Measurements from ENCODE around the gene TXNDC9.
"Not testable (repeated sequence)": the region's sequence is repeated elsewhere in the genome, so short reads cannot be mapped to it uniquely, and the experiment has no call there.

TXNDC9 gene

GRCh38 chr2:99335911-99336803 lies at the start of gene TXNDC9:
Gene TXNDC9, minus strand, starts transcription at chr2:99336333. Its CDS starts 3,123 bp downstream, at chr2:99333210.
- peak; percentile 96 for DNase-seq

GRCh38 chr2:99382143-99382542 lies 46.0 kb upstream of the TXNDC9 start:
- no peak for DNase-seq

DNA sequence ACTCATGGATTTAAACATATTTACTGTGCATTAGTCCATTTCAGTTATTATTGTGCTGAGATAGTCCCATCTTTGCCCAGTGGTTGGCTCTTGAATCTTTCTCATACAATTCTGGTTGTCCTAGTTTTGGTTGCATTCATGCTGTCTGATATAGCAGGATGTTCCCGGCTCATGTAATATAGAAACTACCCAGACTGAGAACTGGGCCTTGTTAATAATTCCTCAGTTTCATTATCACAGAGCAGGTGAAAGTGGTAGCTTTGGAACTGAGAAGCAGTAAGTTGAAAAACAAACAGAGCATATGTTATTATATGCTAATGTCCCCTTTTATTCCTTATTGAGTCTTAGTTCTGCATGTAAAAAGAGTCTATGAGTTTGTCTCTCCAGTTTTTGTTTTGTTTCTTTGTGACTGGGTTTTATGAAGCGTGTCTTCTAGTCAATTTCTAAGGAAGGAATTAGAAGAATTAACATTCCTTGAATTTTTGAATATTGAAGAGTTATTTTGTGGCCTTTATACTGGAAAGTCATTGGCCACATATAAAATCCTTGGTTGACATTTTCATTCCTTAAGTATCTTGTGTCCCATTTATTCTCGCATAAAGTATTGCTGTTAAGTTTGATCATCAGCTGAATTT lies 44.4 kb upstream of the TXNDC9 start:
- DNase-seq = no peak

DNA sequence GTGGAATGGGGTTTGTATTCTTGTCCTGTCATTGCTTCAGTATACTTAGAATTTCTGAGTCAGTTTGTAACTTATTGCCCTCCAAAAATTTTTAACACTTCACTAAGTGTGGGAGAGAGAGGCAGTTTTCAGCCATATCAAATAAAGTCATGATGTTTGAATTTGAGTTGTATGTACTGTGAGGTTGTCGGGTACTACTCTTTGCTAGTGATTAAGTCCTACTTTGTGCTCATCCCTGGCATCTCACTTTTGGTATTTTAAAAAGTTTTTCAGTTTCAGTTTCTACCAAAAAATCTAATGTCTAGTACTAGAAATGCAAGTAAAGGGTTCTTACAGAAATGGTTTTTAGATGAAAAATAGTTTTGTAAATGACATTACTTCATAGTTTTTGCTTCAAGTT lies 41.7 kb upstream of the TXNDC9 start:
- DNase-seq = no peak

DNA sequence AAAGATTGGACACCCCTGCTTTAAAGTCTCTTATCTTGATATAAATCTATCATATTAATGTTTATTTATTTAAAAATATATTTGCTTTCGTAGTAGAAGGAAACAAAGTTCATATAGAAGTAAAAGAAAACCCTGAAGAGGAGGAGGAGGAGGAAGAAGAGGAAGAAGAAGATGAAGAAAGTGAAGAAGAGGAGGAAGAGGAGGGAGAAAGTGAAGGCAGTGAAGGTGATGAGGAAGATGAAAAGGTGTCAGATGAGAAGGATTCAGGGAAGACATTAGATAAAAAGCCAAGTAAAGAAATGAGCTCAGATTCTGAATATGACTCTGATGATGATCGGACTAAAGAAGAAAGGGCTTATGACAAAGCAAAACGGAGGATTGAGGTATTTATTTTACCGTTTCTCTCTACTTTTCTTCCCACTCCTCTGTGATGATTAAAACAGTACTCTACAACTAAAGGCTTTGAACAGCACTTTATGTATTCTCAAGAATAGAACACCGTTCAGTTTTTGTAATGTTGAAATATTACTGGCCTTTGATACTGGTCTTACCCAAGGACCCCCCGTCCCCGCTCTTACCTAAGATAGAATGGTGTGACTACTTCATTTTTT lies 40.2 kb upstream of the TXNDC9 start:
- no peak for DNase-seq

- no peak for DNase-seq
Observed at GRCh38 chr2:99374747-99375146, 38.6 kb upstream of the TXNDC9 start.

DNA sequence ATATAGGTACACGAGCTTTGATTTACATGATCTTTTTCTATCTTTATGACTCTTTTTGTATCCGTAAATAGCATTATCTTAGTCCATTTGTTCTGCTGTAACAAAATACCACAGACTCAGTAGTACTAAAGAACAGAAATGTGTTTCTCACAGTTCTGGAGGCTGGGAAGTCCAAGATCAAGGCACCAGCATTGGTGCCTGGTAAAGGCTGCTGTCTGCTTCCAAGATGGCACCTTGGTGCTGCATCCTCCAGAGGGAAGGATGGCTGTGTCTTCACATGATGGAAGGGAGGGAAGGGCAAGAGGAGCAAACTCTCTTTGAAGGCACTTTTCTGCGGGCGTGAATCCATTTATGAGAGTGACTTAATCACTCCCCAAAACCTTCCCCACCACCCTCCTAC lies 37.0 kb upstream of the TXNDC9 start:
- DNase-seq = no peak

- not testable (repeated sequence) for DNase-seq
Observed at GRCh38 chr2:99368854-99369253, 32.7 kb upstream of the TXNDC9 start.

DNA sequence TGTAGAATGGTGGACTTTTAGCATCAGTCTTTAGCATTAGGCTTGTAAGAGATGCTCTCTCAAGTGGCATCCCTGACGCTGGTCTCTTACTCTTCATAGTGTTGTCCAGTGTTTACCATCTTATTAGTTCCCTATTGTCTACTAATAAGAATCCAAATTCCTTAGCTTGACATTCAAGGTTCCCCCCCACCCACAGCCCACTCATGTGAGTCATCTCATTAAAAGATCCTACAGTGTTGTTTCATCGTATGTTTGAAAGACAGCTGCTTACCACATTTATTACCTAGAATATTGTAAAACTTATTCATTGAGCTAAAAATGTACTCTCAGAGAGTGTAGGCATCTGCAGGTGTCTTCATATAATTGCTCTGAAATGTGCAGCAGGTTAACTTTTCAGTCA lies 29.5 kb upstream of the TXNDC9 start:
- no peak for DNase-seq

DNA sequence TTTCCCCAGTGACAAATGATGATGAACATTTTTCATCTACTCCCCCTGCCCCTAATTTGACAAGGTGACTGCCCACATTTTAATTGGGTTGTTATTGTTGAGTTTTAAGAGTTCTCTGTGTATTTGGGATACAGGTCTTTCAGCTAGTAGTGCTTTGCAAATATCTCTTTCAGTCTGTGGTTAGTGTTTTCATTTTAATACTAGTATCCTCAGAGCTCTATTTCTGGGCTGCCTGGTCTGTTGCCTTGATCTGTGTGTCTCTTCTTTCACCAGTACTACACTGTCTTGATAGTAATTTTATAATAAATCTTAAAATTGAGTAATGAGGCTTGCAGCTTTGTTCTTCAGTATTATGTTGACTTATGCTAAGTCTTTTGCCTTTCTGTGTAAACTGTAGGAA lies 20.7 kb upstream of the TXNDC9 start:
- DNase-seq = no peak

- DNase-seq = not testable (repeated sequence)
Observed at GRCh38 chr2:99354825-99355224, 18.7 kb upstream of the TXNDC9 start.

GRCh38 chr2:99354070-99354469 lies 17.9 kb upstream of the TXNDC9 start:
- no peak for DNase-seq

GRCh38 chr2:99350194-99350593 lies 14.1 kb upstream of the TXNDC9 start:
- DNase-seq = no peak

- DNase-seq = no peak
Observed at GRCh38 chr2:99348173-99348572, 12.0 kb upstream of the TXNDC9 start.

- DNase-seq = no peak
Observed at GRCh38 chr2:99346218-99346617, 10.1 kb upstream of the TXNDC9 start.

DNA sequence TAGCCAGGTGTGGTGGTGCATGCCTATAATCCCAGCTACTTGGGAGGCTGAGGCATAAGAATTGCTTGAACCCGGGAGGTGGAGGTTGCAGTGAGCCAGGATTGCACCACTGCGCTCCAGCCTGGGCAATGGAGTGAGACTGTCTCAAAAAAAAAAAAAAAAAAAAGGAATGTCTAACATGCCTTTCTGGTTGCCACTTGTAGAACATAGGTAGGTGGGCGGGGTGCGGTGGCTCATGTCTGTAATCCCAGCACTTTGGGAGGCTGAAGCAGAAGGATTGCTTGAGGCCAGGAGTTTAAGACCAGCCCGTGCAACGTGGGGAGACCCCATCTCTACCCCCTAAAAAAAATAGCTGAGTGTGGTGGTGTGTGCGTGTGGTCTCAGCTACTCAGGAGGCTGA lies 9.3 kb upstream of the TXNDC9 start:
- not testable (repeated sequence) for DNase-seq

DNA sequence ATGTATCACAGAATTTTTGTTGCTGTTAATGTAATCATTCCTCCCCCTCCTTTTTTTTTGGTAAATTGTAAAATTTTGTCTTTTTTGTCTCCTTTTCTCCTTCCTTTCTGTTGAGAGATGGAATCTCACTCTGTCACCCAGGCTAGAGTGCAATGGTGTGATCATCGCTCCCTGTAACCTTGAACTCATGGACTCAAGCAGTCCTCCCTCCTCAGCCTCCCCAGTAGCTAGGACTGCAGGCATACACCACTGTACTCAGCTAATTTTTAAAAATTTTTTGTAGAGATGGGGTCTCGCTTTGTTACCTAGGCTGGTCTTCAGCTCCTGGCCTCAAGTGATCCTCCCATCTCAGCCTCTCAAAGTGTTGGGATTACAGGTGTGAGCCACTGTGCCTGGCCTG lies 6.4 kb upstream of the TXNDC9 start:
- no peak for DNase-seq

DNA sequence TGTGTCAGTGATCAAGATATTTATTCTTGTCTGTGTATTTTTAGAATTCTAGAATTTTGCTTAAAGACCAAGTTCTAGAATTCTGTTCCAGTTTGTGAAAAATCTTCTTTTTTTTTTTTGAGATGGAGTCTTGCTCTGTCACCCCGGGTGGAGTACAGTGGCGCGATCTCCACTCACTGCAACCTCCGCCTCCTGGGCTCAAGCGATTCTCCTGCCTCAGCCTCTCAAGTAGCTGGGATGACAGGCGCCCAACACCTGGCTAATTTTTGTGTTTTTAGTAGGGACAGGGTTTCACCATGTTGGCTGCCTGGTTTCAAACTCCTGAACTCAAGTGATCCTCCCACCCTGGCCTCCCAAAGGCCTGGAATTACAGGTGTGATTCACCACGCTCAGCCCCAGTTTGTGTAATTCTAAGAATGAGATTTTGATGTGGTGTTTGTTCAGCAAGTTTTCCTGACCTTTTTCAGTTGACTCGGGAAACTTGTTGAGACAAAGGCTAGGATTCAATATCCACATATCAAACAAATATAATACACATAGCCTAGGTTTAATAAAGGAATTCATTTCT lies 4.6 kb upstream of the TXNDC9 start:
- no peak for DNase-seq

- no peak for DNase-seq
Observed at GRCh38 chr2:99338029-99338585, 2.0 kb upstream of the TXNDC9 start.

DNA sequence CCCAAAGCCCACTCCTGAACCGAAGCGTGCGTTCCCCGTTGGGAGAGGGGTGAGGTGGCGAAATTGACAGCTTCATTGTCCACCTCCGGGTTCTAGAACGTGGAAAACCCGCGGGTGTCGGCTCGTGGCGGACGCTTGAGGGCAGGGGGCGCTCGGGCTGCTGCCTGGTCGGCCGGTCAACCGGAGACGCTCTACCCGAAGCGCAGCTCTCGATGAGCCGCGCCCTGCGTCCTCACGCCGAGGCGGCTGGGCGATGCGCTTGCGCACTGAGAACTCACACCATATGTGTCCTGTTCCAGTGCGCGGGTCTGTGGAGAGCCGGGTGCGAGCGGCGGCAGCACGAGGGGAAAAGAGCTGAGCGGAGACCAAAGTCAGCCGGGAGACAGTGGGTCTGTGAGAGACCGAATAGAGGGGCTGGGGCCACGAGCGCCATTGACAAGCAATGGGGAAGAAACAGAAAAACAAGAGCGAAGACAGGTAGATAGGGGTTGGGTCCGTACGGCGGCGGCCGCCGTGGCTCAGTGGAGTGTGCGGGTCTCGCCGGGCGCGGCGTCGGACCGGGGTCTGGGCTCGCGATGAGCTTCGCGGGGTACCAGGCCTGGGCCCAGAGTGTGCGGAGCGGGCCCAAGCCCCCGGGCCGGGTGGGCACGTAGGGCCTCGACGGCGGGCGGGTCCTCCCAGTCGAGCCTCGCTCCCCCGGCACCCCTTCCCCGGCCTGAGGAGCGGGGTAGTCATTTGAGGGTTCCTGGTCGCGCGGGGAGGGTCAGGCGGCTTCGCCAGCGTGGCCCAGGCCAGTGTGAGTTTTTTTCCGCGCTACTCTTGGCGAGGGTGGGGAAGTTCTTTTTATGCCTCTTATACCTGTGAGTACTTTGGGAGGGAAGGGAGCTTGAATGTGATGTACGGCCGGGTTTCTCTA lies 1.2 kb upstream of the TXNDC9 start, which contains the start of gene EIF5B:
Gene EIF5B, plus strand, starts transcription at position 277 of the 916 bp plus-strand sequence. Its CDS starts 166 bp downstream, at position 443.
- DNase-seq = peak; percentile 93

GRCh38 chr2:99336804-99337112 lies 625 bp upstream of the TXNDC9 start:
- DNase-seq = no peak

- no peak for DNase-seq
Observed at GRCh38 chr2:99325384-99325783, 10.7 kb downstream of the TXNDC9 start.
